A549 (cell line): Measurements from ENCODE around the gene SH3RF3. TPM values are rescaled to one million over a fixed set of nuclear protein-coding genes. Genes with fewer than 3 reads are reported as not detected.

Experiments used
- ATAC-seq, 2 experiments: fragments of 200-7000 bp in 1 of 2; fragments of >200 bp in 1 of 2; cut with Nextera tagmentation in 1 of 2; cut with Tn5 transposase in 1 of 2; 3 replicates each; pipeline versions ENCODE4 v1.8.0 to v1.9.1; 2018 to 2020; ENCODE audit warnings: mild to moderate bottlenecking in 1 of 2, moderate library complexity in 1 of 2
- CTCF ChIA-PET: fragments of 300-600 bp; sonication (Branson Sonifier 250); formaldehyde crosslinking; extraction: SDS; loops from one replicate; lab custom pipeline; 2021; ENCODE audit warnings: antibody characterized with exemption, inconsistent platforms; lab: Yijun Ruan, JAX
- POLR2A ChIA-PET: fragments of 350-600 bp; formaldehyde crosslinking; extraction: SDS; loops from one replicate; lab custom pipeline; 2021; ENCODE audit warnings: antibody characterized with exemption, inconsistent platforms; lab: Yijun Ruan, JAX
- DNase-seq, 2 experiments: peaks; one replicate each; pipeline versions ENCODE4 v3.0.0 to v3.0.0-alpha.2; 2011 to 2016; ENCODE audit warnings: low read depth in 1 of 2, low spot score in 1 of 2
- FAIRE-seq: peaks from 2 replicates; lab custom pipeline; 2011; peaks lifted over from hg19 to GRCh38; lab: Jason Lieb, UNC
- H3K27ac ChIP-seq, 2 experiments: fragments of >200 bp; sonication (Bioruptor Twin); formaldehyde crosslinking; 3 replicates each; pipeline ENCODE4 v1.5.1; 2016 to 2017
- H3K4me1 ChIP-seq: fragments of >200 bp; sonication (Bioruptor Twin); formaldehyde crosslinking; 3 replicates; pipeline ENCODE4 v1.6.1; 2016
- H3K4me2 ChIP-seq: fragments of >200 bp; sonication (Bioruptor Twin); formaldehyde crosslinking; 3 replicates; pipeline ENCODE4 v1.6.1; 2016
- H3K4me3 ChIP-seq: fragments of >200 bp; sonication (Bioruptor Twin); formaldehyde crosslinking; 3 replicates; pipeline ENCODE4 v1.5.1; 2016
- H3K9me3 ChIP-seq: fragments of >200 bp; sonication (Bioruptor Twin); formaldehyde crosslinking; 3 replicates; pipeline ENCODE4 v1.6.1; 2016
- BCL3 ChIP-seq: fragments of >200 bp; sonication (Bioruptor Twin); formaldehyde crosslinking; IDR thresholded peaks from 3 replicates; pipeline ENCODE4 v1.6.1; 2016
- CBX2 ChIP-seq: fragments of 200-600 bp; sonication (generic); IDR thresholded peaks from 2 replicates; pipeline ENCODE4 v1.6.1; 2016; ENCODE audit warnings: low read depth, mild to moderate bottlenecking, borderline replicate concordance
- CBX8 ChIP-seq: fragments of 200-600 bp; sonication (generic); IDR thresholded peaks from 2 replicates; pipeline ENCODE4 v1.6.1; 2016
- CHD2 ChIP-seq: fragments of 150-350 bp; IDR thresholded peaks from 2 replicates; pipeline ENCODE4 v1.6.1; 2014; ENCODE audit warnings: low read length; ENCODE audit not compliant: partially characterized antibody
- CTCF ChIP-seq: fragments of >200 bp; sonication (Bioruptor Twin); formaldehyde crosslinking; IDR thresholded peaks from 3 replicates; pipeline ENCODE4 v1.5.1; 2016
- EP300 ChIP-seq, 2 experiments: fragments of >200 bp; sonication (Bioruptor Twin); formaldehyde crosslinking; IDR thresholded peaks; 2 replicates in 1 of 2; 3 replicates in 1 of 2; pipeline ENCODE4 v1.6.1; 2016 to 2017
- ESRRA ChIP-seq: fragments of 150-350 bp; IDR thresholded peaks from 2 replicates; pipeline ENCODE4 v1.6.1; 2014; ENCODE audit warnings: mild to moderate bottlenecking, low read length, borderline replicate concordance
- HOXB13 ChIP-seq: fragments of 250-450 bp; sonication (Bioruptor Pico); IDR thresholded peaks from 2 replicates; pipeline ENCODE4 v1.5.0; 2020; ENCODE audit warnings: low read depth, mild to moderate bottlenecking, moderate library complexity
- KDM1A ChIP-seq: fragments of 200-600 bp; sonication (generic); IDR thresholded peaks from 2 replicates; pipeline ENCODE4 v1.6.1; 2016; ENCODE audit warnings: low read depth, mild to moderate bottlenecking
- NFE2L2 ChIP-seq: fragments of 150-350 bp; conservative IDR thresholded peaks from 2 replicates; pipeline ENCODE4 v1.6.1; 2014; ENCODE audit warnings: low read length
- NR3C1 ChIP-seq: fragments of >200 bp; sonication (Bioruptor Twin); formaldehyde crosslinking; IDR thresholded peaks from 3 replicates; pipeline ENCODE4 v1.6.1; 2017
- PHF8 ChIP-seq: fragments of 200-600 bp; sonication (generic); IDR thresholded peaks from 2 replicates; pipeline ENCODE4 v1.6.1; 2016; ENCODE audit warnings: low read depth, mild to moderate bottlenecking, antibody characterized with exemption, moderate library complexity, borderline replicate concordance
- RAD21 ChIP-seq, 2 experiments: fragments of >200 bp in 1 of 2; sonication (Bioruptor Twin) in 1 of 2; formaldehyde crosslinking in 1 of 2; IDR thresholded peaks in 1 of 2; conservative IDR thresholded peaks in 1 of 2; 2 replicates in 1 of 2; 3 replicates in 1 of 2; pipeline ENCODE4 v1.6.1; 2012 to 2018; ENCODE audit warnings: inconsistent platforms in 1 of 2
- ZFP36 ChIP-seq: fragments of 450-650 bp; IDR thresholded peaks from 2 replicates; pipeline ENCODE4 v1.6.1; 2014; ENCODE audit warnings: borderline replicate concordance; ENCODE audit not compliant: partially characterized antibody
- WGBS: methylation state at CpG from one replicate; pipeline ENCODE4 v1.1.6; 2017; ENCODE audit errors: missing lambda C conversion rate; 5-methylcytosine and 5-hydroxymethylcytosine counted together
- polyA plus RNA-seq, 4 experiments: library from polyadenylated mRNA; depleted of rRNA in 3 of 4; stranded (reverse); fragments of >200 nt; fragmentation: RNase III in 1 of 4; extraction: RNeasy Plus Mini Kit Qiagen cat#74134 plus additional on column Dnase treatment in 1 of 4; gene quantifications; 2 replicates in 3 of 4; 3 replicates in 1 of 4; pipeline ENCODE4 v1.2.3, GENCODE V29; 2011 to 2017
- TF ChIP-seq, protein P1 (sequence below): fragments of 200-600 bp; sonication (generic); IDR thresholded peaks from 2 replicates; pipeline ENCODE4 v1.6.1; 2016; ENCODE audit warnings: antibody characterized with exemption, mild to moderate bottlenecking, moderate library complexity

Gene SH3RF3
- polyA plus RNA-seq, 2 of the 4 experiments (the other 2 are of a cell fraction) = 0.04 to 0.21 TPM

DNA sequence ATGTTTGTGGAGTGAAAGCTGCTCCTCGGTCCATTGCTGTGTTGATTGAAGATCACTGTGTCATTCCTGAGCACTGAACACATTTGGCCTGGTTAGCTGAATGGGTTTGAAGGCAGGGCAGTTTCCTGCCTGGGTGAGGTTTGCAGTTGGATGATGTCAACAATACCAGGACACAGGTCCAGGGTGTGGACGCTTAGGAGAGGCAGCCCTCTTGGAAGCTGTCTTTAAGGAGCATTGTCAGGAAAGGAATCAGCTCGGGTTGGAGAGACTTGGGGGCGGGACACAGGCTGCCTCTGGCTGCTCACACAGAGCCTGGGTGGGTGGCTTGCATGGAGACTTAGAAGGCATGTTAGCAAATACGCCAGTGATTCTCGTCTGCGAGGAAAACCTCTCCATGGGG lies 247.1 kb downstream of the SH3RF3 start:
- no peak overlapping the region for H3K27ac ChIP-seq
- TF ChIP-seq BCL3 = no peak
- no peak for DNase-seq
- no peaks in the 10 kb centered on the region for H3K4me1 ChIP-seq
- no peak overlapping the region for H3K4me2 ChIP-seq
- no peaks in the 10 kb centered on the region for H3K9me3 ChIP-seq
- no peak overlapping the region for H3K4me3 ChIP-seq
- 39% methylated on average over 7 of the region's 7 CpGs for WGBS
- ChIA-PET POLR2A (no interaction called here), CTCF (no interaction called here)
- no peak for ATAC-seq
- no peak for FAIRE-seq

- ATAC-seq (no peak), DNase-seq (no peak), FAIRE-seq (no peak)
- H3K9me3 ChIP-seq = no peaks in the 10 kb centered on the region
- CTCF ChIA-PET = interaction anchor here (0.7 kb wide), 1 partner anchor 37 kb away, joined by 3 read pairs; no protein-coding TSS in a partner anchor
- no peak overlapping the region for H3K4me2 ChIP-seq
- WGBS = 26% methylated on average over 13 of the region's 13 CpGs
- TF ChIP-seq CBX8 (no peak), NR3C1 (no peak), CHD2 (no peak), BCL3 (no peak), CBX2 (no peak), EP300 (IDR thresholded peaks at IDR 0.05) (no peak), ZFP36 (no peak), NFE2L2 (no peak), HOXB13 (CRISPR knock-in tag) (no peak), PHF8 (no peak), KDM1A (no peak), ESRRA (no peak), RAD21 (conservative IDR thresholded peaks at IDR 0.05 in 1 of 2, IDR thresholded peaks at IDR 0.05 in 1 of 2) (no peak), CTCF (no peak)
- TF ChIP-seq, protein P1, sequence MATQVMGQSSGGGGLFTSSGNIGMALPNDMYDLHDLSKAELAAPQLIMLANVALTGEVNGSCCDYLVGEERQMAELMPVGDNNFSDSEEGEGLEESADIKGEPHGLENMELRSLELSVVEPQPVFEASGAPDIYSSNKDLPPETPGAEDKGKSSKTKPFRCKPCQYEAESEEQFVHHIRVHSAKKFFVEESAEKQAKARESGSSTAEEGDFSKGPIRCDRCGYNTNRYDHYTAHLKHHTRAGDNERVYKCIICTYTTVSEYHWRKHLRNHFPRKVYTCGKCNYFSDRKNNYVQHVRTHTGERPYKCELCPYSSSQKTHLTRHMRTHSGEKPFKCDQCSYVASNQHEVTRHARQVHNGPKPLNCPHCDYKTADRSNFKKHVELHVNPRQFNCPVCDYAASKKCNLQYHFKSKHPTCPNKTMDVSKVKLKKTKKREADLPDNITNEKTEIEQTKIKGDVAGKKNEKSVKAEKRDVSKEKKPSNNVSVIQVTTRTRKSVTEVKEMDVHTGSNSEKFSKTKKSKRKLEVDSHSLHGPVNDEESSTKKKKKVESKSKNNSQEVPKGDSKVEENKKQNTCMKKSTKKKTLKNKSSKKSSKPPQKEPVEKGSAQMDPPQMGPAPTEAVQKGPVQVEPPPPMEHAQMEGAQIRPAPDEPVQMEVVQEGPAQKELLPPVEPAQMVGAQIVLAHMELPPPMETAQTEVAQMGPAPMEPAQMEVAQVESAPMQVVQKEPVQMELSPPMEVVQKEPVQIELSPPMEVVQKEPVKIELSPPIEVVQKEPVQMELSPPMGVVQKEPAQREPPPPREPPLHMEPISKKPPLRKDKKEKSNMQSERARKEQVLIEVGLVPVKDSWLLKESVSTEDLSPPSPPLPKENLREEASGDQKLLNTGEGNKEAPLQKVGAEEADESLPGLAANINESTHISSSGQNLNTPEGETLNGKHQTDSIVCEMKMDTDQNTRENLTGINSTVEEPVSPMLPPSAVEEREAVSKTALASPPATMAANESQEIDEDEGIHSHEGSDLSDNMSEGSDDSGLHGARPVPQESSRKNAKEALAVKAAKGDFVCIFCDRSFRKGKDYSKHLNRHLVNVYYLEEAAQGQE = no peak
- H3K4me1 ChIP-seq = no peaks in the 10 kb centered on the region
- no peak overlapping the region for H3K27ac ChIP-seq
- POLR2A ChIA-PET = no interaction called here
- no peak overlapping the region for H3K4me3 ChIP-seq
Measured at GRCh38 chr2:109376796-109377495, 247.9 kb downstream of the SH3RF3 start.
